ENCODE results near the gene ACOT7. TPM values are rescaled to one million over a fixed set of nuclear protein-coding genes. Genes with fewer than 3 reads are reported as not detected.

The ACOT7 gene
- total RNA-seq, 1 donor from 2014 or later = 16.1 TPM

DNA sequence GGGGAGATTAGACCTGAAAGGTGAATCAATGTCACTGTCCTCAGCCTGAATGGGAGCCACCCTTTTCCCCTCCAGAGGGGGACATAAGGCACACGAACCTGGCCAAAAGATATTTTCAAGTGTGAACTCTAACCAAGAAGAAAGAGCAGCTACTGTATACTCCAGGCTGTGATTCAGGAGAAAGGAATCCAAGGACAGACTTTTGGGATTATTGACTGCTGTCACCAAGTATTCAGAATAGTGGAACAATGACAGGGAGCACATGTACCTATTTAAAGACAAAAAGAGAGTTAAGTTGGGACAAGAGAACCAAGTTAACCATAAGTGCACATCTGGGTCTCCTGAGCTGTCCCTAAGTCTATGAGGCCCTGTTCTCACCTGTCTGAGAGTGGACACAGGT lies 160.2 kb downstream of the ACOT7 start:
- TF ChIP-seq, protein P1, sequence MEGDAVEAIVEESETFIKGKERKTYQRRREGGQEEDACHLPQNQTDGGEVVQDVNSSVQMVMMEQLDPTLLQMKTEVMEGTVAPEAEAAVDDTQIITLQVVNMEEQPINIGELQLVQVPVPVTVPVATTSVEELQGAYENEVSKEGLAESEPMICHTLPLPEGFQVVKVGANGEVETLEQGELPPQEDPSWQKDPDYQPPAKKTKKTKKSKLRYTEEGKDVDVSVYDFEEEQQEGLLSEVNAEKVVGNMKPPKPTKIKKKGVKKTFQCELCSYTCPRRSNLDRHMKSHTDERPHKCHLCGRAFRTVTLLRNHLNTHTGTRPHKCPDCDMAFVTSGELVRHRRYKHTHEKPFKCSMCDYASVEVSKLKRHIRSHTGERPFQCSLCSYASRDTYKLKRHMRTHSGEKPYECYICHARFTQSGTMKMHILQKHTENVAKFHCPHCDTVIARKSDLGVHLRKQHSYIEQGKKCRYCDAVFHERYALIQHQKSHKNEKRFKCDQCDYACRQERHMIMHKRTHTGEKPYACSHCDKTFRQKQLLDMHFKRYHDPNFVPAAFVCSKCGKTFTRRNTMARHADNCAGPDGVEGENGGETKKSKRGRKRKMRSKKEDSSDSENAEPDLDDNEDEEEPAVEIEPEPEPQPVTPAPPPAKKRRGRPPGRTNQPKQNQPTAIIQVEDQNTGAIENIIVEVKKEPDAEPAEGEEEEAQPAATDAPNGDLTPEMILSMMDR (IDR thresholded peaks at IDR 0.05) = no peak
- Histone ChIP-seq H3K4me3 (no peak overlapping the region), H3K36me3 (peaks cover 13 to 45% of the 10 kb centered on the region in 2 donors), H3K27ac (no peak overlapping the region), H3K9me3 (no peaks in the 10 kb centered on the region), H3K27me3 (no peaks in the 10 kb centered on the region), H3K4me1 (peaks cover 2 to 9% of the 10 kb centered on the region in 2 donors)
- intact Hi-C loops (cut with DNase I) = no loop called here
- DNase-seq (ENCODE audit: low spot score in 2 of 2) = no peak

DNA sequence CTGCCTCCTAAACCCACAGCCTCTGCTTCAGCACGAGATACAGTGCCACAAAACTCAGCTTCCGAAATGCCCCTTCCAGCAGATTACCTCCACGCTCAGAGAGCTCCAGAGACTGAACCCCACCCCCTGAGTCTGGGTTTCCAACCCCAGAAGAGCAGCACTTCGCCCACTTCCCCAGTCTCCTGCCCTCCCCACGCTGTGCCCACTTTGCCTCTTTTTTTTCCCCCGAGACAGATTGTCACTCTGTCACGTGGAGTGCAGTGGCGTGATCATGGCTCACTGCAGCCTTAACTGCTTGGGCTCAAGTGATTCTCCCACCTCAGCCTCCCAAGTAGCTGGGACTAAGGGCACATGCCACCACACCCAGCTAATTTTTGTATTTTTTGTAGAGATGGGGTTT lies 167.9 kb downstream of the ACOT7 start:
- DNase-seq (ENCODE audit: low spot score in 2 of 2) = no peak
- H3K36me3 ChIP-seq = peaks cover 46 to 74% of the 10 kb centered on the region in 2 donors
- H3K9me3 ChIP-seq = no peaks in the 10 kb centered on the region
- H3K27me3 ChIP-seq = no peaks in the 10 kb centered on the region
- H3K27ac ChIP-seq = no peak overlapping the region
- TF ChIP-seq, protein P1 (IDR thresholded peaks at IDR 0.05) = no peak
- intact Hi-C loops (cut with DNase I) = no loop called here
- no peak overlapping the region for H3K4me3 ChIP-seq
- H3K4me1 ChIP-seq = no peaks in the 10 kb centered on the region

DNA sequence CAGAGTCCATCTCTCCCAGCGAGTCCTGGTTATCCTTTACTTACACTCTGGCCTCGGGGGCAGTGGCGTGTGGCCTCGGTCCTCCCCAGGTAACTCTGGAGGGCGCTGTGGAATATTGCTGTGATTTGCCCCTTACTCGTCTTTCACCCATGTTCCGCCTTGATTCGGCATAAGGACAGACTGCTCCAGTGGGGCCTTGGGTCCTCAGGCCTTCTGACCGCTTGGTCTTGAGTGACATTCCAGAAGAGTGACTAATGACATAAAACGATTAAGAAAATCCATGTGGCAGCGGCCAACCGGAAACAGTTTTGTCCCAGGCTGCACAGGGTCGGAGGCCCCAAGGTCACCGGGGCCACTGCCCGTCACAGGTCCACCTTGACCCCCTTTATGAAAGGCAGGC lies 168.8 kb downstream of the ACOT7 start:
- no peak for DNase-seq (ENCODE audit: low spot score in 2 of 2)
- Histone ChIP-seq H3K4me3 (no peak overlapping the region), H3K27me3 (no peaks in the 10 kb centered on the region), H3K36me3 (peaks cover 43 to 69% of the 10 kb centered on the region in 2 donors), H3K27ac (no peak overlapping the region), H3K4me1 (no peaks in the 10 kb centered on the region), H3K9me3 (no peaks in the 10 kb centered on the region)
- intact Hi-C loops (cut with DNase I) = no loop called here
- TF ChIP-seq, protein P1 (IDR thresholded peaks at IDR 0.05) = no peak

DNA sequence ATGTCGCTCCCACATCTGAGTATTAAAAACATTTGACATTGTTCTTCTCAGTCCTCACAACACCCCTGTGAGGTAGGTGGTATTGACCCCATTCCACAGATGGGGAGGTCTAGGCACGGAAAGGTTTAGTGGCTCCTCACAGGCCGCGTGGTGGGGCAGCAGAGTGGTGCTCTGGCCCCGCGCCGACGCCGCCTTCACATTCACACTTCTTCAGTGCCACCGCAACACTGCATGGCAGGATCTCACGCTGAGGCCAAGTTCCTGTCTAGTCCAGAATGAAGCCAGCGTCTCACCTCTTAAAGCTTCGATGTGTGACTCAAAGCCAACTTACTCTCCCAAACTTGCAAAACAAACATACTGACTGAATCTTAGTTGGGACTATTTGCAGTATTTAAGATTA lies 169.9 kb downstream of the ACOT7 start:
- DNase-seq (ENCODE audit: low spot score in 2 of 2) = no peak
- Histone ChIP-seq H3K4me3 (no peak overlapping the region), H3K4me1 (no peaks in the 10 kb centered on the region), H3K9me3 (no peaks in the 10 kb centered on the region), H3K27me3 (no peaks in the 10 kb centered on the region), H3K27ac (no peak overlapping the region), H3K36me3 (peaks cover 35 to 59% of the 10 kb centered on the region in 2 donors)
- TF ChIP-seq, protein P1 (IDR thresholded peaks at IDR 0.05) = no peak
- intact Hi-C loops (cut with DNase I) = no loop called here

DNA sequence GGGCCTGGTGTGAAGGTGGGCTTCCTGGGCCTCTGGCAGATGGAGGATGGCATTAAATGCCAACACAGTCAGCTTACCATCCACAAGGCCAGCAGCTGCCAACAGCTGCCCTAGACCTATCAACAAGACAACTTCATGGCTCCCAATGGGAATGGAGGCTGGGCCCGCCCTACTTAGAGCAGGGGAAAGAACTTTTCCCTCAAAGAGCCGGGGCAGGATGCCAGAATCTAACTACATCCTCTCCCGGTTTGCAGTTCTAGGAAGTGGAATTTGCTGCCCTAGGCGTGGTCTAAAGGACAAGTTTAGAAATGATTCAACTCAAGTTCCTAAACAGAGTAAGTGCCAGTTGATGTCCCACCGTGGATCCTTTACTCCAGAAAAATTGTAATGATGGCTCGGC lies 170.9 kb downstream of the ACOT7 start:
- H3K9me3 ChIP-seq = no peaks in the 10 kb centered on the region
- no peak overlapping the region for H3K4me3 ChIP-seq
- no peak for DNase-seq (ENCODE audit: low spot score in 2 of 2)
- H3K36me3 ChIP-seq = peaks cover 26 to 53% of the 10 kb centered on the region in 2 donors
- TF ChIP-seq, protein P1 (IDR thresholded peaks at IDR 0.05) = no peak
- intact Hi-C loops (cut with DNase I) = no loop called here
- no peaks in the 10 kb centered on the region for H3K4me1 ChIP-seq
- H3K27me3 ChIP-seq = no peaks in the 10 kb centered on the region
- peak overlapping the region in 1 of 2 donors; percentile 32 for H3K27ac ChIP-seq

DNA sequence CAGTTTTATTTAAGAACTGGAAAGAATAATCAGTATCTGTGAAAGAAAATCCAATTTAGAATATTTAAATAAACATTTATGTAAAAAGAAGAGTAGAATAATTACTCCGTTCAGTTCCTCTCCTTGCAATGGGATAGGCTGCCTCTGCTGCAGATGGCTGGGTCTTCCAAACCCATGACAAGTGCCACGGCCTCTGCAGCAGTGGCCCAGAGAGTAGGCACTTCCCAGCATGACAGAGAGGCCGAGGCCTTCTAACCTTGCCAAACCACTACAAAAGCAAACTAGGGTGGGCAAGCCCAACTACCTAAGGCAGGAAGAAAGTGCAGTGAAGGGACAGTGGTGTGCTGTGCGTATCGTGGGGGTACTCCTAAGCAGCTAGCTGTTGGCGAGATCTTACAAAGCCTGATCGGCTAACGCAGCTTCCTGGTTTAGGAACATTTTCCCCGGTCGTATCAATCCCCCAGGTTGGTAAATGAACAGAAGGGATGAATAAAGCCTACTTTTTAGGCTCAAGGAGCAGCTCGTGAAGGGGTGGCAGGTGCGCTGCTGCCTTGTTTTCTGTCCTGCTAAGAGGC lies 172.3 kb downstream of the ACOT7 start:
- Histone ChIP-seq H3K36me3 (peaks cover 19 to 40% of the 10 kb centered on the region in 2 donors), H3K4me1 (no peaks in the 10 kb centered on the region), H3K27me3 (no peaks in the 10 kb centered on the region), H3K4me3 (no peak overlapping the region), H3K27ac (no peak overlapping the region), H3K9me3 (no peaks in the 10 kb centered on the region)
- TF ChIP-seq, protein P1 (IDR thresholded peaks at IDR 0.05) = no peak
- intact Hi-C loops (cut with DNase I) = no loop called here
- DNase-seq (ENCODE audit: low spot score in 2 of 2) = no peak

All from ascending aorta (tissue), 2 donors.